ENCODE measurements around the gene NTSR1. TPM values are rescaled to one million over a fixed set of nuclear protein-coding genes. Genes with fewer than 3 reads are reported as not detected.

NTSR1 gene
- total RNA-seq, 1 donor from 2014 or later = 0.26 TPM

GRCh38 chr20:62732031-62732760 lies 23.6 kb downstream of the NTSR1 start:
- H3K9me3 Mint-ChIP-seq = peaks cover 2% of the 10 kb centered on the region
- DNase-seq (ENCODE audit: low spot score) = no peak
- peaks cover 12% of the 10 kb centered on the region for H3K4me1 Mint-ChIP-seq
- Histone ChIP-seq H3K4me2 (no peak overlapping the region), H3K36me3 (no peaks in the 10 kb centered on the region), H3K27ac (no peak overlapping the region), H2AFZ (replicated peaks) (no peak overlapping the region), H3K4me3 (no peak overlapping the region), H4K20me1 (ENCODE audit: low read depth) (no peaks in the 10 kb centered on the region), H3F3A (ENCODE audit: low read depth) (no peaks in the 10 kb centered on the region), H3K9ac (no peak overlapping the region), H3K9me3 (ENCODE audit: low read depth) (no peaks in the 10 kb centered on the region), H3K27me3 (peaks cover 3% of the 10 kb centered on the region), H3K4me1 (no peaks in the 10 kb centered on the region), H3K79me2 (ENCODE audit: low read depth) (no peaks in the 10 kb centered on the region)
- TF ChIP-seq CTCF (IDR thresholded peaks at IDR 0.05) = no peak
- TF ChIP-seq EZH2phosphoT487 (IDR thresholded peaks at IDR 0.05) = no peak
- no peak for TF ChIP-seq EZH2 (IDR thresholded peaks at IDR 0.05)
- H3K36me3 Mint-ChIP-seq = no peaks in the 10 kb centered on the region
- H3K27me3 Mint-ChIP-seq (ENCODE audit: insufficient read depth, low read depth) = peaks cover 2% of the 10 kb centered on the region
- H3K4me3 Mint-ChIP-seq = no peak overlapping the region
- no peak overlapping the region for H3K27ac Mint-ChIP-seq

GRCh38 chr20:62732842-62733525 lies 24.3 kb downstream of the NTSR1 start:
- Histone ChIP-seq H3F3A (ENCODE audit: low read depth) (no peaks in the 10 kb centered on the region), H3K9me3 (ENCODE audit: low read depth) (no peaks in the 10 kb centered on the region), H3K4me1 (no peaks in the 10 kb centered on the region), H3K9ac (no peak overlapping the region), H3K79me2 (ENCODE audit: low read depth) (no peaks in the 10 kb centered on the region), H3K4me2 (no peak overlapping the region), H3K27me3 (peaks cover 3% of the 10 kb centered on the region), H2AFZ (replicated peaks) (no peak overlapping the region), H4K20me1 (ENCODE audit: low read depth) (no peaks in the 10 kb centered on the region), H3K36me3 (no peaks in the 10 kb centered on the region), H3K4me3 (no peak overlapping the region), H3K27ac (no peak overlapping the region)
- H3K4me3 Mint-ChIP-seq = no peak overlapping the region
- DNase-seq (ENCODE audit: low spot score) = no peak
- no peaks in the 10 kb centered on the region for H3K36me3 Mint-ChIP-seq
- H3K27ac Mint-ChIP-seq = no peak overlapping the region
- peaks cover 2% of the 10 kb centered on the region for H3K9me3 Mint-ChIP-seq
- peaks cover 12% of the 10 kb centered on the region for H3K4me1 Mint-ChIP-seq
- H3K27me3 Mint-ChIP-seq (ENCODE audit: insufficient read depth, low read depth) = peaks cover 2% of the 10 kb centered on the region
- TF ChIP-seq CTCF (IDR thresholded peaks at IDR 0.05) (no peak), EZH2 (IDR thresholded peaks at IDR 0.05) (no peak), EZH2phosphoT487 (IDR thresholded peaks at IDR 0.05) (no peak)

GRCh38 chr20:62733526-62733842 lies 24.8 kb downstream of the NTSR1 start:
- no peak overlapping the region for H3K4me2 ChIP-seq
- no peaks in the 10 kb centered on the region for H3K79me2 ChIP-seq (ENCODE audit: low read depth)
- H3K27ac Mint-ChIP-seq = no peak overlapping the region
- H3K36me3 ChIP-seq = no peaks in the 10 kb centered on the region
- H3K27ac ChIP-seq = no peak overlapping the region
- H3K27me3 ChIP-seq = peaks cover 3% of the 10 kb centered on the region
- H3K4me3 Mint-ChIP-seq = no peak overlapping the region
- no peaks in the 10 kb centered on the region for H3K4me1 ChIP-seq
- no peaks in the 10 kb centered on the region for H3K36me3 Mint-ChIP-seq
- H3K27me3 Mint-ChIP-seq (ENCODE audit: insufficient read depth, low read depth) = peaks cover 2% of the 10 kb centered on the region
- no peak overlapping the region for H3K9ac ChIP-seq
- peaks cover 2% of the 10 kb centered on the region for H3K9me3 Mint-ChIP-seq
- no peak for TF ChIP-seq CTCF (IDR thresholded peaks at IDR 0.05)
- H3K9me3 ChIP-seq (ENCODE audit: low read depth) = no peaks in the 10 kb centered on the region
- H3K4me3 ChIP-seq = no peak overlapping the region
- no peak for DNase-seq (ENCODE audit: low spot score)
- H3F3A ChIP-seq (ENCODE audit: low read depth) = no peaks in the 10 kb centered on the region
- H4K20me1 ChIP-seq (ENCODE audit: low read depth) = no peaks in the 10 kb centered on the region
- no peak overlapping the region for H2AFZ ChIP-seq (replicated peaks)
- H3K4me1 Mint-ChIP-seq = peaks cover 12% of the 10 kb centered on the region

All from neural progenitor cell (in vitro differentiated cells).